Activated CD8-positive, alpha-beta memory T cell treated with anti-CD3 and anti-CD28 coated beads, Interleukin-2, amount 50 U/mL, for 24 hours (primary cell): Measurements from ENCODE around the gene FAF2.
"Not testable (repeated sequence)": the region's sequence is repeated elsewhere in the genome, so short reads cannot be mapped to it uniquely, and the experiment has no call there.

Experiments used
- DNase-seq: peaks from one replicate; pipeline ENCODE4 v3.0.0-alpha.2; 2020; ENCODE audit errors: extremely low read depth

Gene FAF2

DNA sequence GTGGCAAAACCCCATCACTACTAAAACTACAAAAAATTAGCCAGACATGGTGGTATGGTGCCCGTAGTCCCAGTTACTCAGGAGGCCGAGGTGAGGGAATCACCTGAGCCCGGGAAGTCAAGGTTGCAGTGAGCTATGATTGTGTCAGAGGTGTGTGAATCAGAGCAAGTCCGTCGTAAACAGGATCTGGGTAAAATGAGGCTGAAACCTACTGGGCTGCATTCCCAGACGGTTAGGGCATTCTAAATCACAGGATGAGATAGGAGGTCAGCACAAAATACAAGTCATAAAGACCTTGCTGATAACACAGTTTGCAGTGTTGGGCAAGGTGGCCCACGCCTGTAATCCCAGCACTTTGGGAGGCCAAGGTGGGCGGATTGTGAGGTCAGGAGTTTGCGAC, 29.9 kb upstream of the FAF2 start:
- no peak for DNase-seq

DNA sequence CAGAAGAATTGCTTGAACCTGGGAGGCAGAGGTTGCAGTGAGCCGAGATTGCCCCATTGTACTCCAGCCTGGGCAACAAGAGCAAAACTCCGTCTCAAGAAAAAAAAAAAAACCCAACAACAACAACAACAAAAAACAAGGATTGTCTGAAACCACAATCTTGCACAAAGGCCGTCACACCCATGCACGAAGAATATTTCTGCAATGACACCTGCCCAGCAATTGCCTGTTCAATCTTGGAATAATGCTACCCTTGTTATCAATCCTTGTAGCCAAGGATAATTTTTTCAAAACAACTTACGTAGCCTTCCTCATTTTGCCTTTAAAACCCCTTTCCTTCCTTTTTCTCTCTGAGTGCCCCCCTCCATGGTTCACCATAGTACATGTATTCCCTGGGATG, 28.1 kb upstream of the FAF2 start:
- DNase-seq: no peak

DNA sequence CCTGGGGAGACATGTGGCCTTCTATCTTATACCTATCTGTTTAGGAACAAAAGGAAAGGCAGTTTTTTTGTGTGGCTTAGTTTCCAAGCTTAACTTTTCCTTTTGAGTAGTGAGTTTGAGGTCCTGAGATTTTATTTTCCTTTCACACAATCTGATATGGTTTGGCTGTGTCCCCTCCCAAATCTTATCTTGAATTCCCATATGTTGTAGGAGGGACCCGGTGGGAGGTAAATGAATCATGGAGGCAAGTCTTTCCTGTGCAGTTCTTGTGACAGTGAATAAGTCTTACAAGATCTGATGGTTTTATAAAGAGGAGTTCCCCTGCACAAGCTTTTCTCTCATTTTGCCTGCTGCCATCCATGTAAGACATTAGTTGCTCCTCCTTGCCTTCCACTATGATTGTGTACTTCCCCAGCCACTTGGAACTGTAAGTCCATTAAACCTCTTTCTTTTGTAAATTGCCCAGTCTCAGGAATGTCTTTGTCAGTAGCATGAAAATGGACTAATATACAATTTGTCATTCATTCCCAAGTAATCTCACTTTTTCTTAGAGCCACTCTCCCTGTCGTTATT, 27.1 kb upstream of the FAF2 start:
- DNase-seq: no peak

DNA sequence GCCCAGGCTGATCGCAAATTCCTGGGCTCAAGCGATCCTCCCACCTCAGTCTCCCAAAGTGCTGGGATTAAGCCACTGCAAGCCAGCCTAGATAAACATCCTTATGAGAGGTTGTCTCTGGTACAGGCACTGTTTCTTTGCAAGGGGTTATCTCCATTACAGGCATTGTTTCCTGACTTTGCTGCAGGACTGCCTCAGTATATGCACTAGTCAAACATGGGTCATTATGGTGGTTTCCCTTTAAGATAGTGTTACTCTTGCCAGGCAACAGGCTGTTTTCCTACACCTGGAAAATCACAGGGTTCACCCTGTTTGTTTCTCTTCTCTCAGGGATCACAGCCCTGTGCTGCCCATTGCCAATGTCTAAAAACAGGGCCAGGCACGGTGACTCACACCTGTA, 24.0 kb upstream of the FAF2 start:
- DNase-seq: no peak

DNA sequence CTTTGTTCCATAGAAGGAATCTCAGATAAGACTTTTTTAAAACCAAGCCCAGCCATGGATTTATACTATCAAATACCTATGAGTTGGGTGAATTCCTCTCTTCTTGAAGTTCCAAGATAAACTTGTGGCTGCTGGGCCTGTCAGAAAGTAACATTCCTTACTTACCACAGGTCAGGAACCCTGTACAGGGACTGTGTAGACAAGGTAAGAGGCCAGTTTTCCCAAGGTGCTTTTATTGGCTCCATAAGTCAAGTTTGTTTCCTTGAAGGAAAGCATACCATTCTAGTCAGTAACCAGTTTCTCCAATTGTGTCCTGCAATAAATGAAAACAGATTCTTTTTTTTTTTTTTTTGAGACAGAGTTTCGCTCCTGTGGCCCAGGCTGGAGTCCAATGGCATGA, 23.0 kb upstream of the FAF2 start:
- DNase-seq: no peak

DNA sequence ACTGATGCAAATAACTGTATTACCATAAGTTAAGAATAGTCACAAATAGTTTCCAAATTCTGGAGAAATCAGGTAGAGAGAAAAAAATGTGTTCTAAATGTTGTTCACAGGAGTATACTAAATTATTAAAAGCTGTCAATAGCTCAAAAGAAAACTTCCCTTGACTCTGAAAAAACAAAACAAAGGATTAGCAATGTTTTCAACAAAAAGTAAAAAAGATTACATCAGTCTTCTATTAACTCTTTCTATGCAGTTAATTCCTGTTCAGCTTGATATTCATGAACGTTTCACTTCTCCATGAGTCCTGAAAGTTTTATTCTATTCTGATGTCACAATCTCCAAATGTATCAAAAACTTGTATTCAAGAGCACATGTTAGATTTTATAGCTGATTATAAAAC, 22.4 kb upstream of the FAF2 start:
- no peak for DNase-seq

DNA sequence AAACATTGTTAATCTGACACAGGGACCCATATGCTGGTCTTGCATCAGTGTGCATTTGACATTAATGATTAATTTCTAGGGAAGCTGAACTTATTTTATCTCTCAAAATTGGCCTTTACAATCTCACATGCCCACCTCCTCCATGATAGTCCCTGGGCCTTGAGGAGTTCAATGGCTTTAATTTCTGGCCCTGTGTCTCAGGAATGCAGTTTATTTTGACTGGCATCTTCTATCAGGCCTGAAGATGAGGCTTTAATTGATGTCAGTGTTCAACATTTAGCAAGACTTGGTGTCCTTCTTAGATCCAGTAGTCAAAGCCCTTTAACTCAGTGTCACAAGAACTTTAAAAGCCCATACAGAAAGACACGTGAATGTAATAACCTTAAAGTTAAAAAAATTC, 21.3 kb upstream of the FAF2 start:
- DNase-seq: no peak

DNA sequence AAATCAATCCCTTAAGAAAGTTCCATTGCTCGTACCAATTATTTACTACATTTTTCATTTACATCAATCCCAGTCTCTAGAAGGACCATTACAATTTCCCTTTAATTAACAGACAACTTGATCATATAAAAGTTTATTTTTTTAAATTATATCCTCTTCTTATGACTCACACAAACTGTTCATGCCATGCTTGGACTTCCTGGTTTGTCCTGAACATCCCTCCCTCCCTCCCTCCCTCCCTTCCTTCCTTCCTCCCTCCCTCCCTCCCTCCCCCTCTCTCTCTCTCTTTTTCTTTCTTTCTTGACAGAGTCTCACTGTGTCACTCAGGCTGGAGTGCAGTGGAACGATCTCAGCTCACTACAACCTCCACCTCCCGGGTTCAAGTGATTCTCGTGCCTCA, 20.2 kb upstream of the FAF2 start:
- DNase-seq: no peak

DNA sequence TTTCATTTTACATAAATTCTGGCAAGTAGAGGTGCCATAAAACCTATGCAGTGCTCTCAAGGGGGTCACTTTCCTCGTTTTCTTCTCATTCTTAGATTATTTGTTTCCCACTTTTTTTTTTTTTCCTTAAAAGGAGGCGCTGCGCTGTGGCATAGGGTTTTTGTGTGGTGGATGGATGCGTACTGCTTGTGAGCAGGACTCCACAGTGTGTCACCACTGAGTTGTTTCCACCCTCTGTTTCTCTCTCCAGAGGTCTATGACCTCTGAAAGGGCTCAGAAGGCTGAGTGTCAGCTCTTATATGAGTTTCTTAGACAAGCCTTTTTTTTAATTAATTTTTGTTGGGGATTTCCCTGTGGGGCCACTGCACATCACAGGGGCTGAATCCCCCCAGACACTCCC, 18.2 kb upstream of the FAF2 start:
- DNase-seq: no peak

DNA sequence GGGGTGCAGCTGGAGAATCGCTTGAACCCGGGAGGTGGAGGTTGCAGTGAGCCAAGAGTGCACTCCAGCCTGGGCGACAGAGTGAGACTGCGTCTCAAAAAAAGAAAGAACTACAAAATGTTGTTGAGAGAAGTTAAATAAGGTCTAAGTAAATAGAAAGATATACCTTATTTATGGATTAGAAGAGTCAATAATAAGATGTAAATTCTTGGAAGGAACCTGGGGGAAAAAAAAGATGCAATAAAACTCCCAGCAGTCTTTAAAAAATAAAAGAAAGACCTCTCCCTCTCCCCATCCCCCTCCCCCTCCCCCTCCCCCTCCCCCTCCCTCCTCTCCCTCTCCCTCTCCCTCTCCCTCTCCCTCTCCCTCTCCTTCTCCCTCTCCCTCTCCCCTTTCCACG, 15.5 kb upstream of the FAF2 start:
- DNase-seq: no peak

DNA sequence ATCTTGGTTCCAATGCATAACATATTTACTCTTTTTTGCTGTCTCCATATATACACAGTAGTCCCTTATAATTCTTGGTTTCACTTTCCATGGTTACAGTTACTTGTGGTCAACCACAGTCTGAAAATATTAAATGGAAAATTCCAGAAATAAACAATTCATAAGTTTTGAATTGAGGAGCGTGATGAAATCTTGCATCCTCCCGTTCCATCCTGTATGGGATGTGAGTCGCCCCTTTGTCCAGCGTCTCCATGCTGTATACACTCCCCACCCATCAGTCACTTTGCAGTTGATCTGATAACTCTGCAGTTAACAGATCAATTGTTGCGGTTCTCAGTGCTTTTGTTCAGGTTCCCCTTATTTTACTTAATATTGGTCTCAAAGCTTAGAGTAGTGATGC, 11.5 kb upstream of the FAF2 start:
- DNase-seq: no peak

DNA sequence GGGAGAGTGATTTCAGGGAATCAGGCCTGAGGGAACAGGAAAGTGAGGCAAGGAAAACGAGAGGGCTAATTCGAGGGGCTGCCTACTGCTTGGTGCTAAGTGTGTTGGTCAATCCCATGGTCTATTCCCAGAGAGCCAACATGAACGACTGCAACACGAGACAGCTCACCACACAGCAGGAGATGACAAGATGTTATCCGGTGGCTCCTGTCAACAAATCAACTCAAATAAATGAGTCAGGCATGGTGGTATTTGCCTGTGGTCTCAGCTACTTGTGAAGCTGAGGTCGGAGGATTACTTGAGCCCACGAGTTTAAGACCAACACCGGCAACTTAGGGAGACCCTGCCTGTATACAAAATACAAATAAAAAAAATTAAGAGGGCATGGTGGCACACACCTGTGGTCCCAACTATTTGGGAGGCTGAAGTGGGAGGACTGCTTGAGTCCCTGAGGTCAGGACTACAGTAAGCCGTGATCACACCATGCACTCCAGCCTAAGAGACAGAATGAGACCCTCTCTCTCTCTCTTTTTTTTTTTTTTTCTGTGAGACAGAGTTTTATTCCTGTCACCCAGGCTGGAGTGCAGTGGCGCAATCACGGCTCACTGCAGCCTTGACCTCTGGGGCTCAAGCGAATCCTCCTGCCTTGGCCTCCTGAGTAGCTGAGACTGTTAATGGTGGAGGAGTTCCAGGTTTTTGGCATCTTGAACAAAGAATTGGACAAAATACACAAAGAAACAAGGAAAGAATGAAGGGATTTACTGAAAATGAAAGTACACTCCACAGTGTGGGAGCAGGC, 9.0 kb upstream of the FAF2 start:
- no peak for DNase-seq

DNA sequence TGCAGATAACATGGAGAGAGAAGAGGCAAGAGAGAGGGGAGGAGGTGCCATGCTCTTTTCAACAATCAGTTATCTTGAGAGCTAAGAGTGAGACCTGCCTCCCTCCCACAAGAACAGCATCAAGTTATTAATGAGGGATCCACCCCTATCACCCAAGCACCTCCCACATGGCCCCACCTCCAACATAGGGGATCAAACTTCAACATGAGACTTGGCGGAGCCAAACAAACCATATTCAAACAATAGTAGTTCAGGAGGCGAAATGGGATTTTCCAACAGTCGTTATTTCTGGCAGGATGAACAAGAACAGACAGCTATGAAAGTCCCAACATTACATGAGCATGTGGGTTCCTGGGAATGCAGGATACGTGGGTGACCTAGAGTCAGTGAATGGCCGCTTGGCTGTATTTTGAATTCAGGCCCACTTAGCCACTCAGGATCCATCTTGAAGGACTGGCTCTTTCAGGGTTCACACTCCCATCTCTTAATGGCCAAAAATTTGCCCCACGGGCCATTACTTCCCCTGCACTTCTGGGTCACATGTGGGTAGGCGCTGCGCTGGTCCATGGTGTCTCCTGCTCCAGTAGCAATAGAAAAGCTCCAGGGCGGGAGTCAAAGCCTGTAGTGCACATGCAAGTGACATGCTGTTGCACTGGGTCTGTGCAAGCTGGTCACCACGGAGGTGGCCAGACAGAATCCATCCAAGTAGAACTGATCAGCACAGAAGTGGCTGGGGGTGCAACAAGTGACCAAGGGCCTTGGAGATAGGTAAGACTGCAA, 7.1 kb upstream of the FAF2 start:
- DNase-seq: no peak

DNA sequence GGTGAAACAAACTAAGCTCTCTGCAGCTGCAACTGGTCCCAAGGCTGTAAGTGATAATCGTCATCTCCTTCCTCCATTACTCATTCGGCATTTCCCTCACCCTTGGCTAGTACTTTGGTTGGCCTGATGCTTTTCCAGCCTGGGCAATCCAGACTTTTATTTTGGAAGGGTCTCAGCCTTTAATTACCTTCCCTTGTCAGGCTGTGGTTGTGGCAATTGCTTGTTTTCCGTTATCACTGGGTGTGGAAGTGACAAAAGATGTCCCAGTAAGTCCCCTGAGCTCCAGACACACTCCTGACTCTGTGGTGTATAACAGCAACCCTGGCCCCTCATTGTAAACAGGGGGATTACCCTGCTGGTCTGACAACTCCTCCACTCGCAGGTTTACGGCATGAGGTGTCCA, 6.3 kb upstream of the FAF2 start:
- no peak for DNase-seq

DNA sequence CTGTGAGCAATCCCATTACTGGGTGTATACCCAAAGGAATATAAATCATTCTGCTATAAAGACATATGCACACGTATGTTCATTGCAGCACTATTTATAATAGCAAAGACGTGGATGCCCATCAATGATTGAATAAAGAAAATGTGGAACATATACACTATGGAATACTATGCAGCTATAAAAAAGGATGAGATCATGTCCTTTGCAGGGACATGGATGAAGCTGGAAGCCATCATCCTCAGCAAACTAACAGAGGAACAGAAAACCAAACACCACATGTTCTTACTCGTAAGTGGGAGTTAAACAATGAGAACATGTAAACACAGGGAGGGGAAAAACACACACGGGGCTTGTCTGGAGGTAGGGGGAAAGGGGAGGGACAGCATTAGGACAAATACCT, 5.3 kb upstream of the FAF2 start:
- not testable (repeated sequence) for DNase-seq

DNA sequence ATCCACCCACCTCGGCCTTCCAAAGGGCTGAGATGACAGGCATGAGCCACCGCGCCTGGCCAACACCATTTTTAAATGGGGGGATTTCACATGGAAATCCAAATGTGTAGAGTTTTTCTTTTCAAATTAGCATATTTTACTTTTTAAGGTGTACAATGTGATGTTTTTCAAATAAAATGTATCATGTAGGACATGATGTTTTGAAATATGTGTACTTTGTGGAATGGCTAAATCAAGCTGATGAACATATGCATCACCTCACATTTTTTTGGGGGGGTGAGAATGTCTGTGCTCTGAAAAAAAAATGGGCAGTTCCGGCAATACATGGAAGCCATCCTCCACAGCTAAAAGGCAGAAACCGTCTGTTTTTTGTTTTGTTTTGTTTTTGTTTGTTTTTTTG, 3.4 kb upstream of the FAF2 start:
- DNase-seq: no peak

DNA sequence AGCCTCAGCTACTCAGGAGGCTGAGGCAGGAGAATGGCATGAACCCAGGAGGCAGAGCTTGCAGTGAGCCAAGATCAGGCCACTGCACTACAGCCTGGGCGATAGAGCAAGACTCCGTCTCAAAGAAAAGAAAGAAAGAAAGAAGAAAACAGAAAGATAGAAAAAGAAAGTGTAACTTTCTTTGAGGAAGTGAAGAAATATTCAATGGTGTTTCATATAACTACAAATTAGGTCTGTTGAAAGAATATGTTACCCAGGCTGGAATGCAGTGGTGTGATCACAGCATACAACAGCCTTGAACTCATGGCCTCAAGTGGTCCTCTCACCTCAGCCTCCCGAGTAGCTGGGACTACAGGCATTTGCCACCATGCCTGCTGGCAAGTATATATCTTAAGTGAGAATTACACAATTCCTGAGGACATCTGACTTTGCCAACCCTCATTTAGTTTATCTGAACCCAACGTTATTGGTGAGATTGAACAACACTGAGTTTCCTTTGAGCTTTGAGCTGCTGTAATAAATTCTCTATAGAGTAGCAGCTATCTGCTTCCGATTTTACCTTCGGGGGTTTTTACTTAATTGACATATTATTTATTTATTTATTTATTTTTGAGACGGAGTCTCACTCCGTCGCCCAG, 2.0 kb upstream of the FAF2 start:
- no peak for DNase-seq

DNA sequence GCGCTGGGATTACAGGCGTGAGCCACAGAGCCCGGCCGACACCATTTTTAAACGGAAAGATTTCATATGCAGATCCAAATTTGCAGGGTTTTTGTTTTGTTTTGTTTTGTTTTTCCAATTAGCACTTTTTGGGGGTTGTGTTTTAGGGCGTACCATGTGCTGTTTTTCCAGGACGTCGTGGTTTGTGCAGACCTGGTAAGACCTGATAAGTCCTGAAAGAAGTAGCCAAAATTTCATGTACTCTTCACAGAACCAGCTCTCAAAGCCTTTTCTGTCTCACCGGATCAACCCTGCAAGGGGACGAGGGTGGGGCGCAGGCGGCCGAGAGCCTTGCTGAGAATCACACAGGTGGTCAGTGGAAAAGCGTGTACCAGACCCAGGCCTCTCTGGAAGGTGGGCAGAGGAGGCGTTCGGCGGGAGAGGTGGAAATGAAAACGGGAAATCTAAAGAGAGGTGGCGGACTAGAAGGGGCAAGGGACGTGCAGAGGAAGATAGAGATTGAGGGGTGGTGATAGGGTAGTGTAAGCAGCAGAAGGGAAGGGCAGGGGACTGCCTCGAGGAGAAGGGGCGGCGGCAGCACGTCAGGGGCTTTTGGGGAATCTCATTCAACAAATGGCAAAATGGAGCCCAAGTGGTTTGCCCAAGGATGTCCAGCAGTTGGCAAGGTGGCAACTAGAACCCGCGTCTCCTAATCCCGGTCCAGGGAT, 1.1 kb upstream of the FAF2 start:
- no peak for DNase-seq

DNA sequence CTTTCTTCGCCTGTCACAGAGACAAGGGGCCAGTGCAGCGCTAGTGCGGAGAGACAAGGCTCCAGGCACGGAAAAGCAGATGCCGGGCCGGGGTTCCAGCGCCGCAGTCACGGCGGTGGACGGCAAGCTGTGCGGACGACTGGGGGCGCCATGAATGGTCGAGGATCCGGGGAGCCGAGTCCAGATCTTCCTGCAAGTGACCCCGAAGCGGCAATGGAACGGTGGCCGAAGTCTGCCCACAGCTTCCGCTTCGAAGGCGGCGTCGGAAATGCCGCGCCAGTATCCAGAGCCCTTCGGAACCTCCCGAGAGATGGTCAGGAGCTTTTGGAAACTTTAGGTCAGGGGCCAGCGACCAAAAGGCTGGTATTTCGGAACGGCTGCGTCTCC, 601 bp upstream of the FAF2 start:
- no peak for DNase-seq

DNA sequence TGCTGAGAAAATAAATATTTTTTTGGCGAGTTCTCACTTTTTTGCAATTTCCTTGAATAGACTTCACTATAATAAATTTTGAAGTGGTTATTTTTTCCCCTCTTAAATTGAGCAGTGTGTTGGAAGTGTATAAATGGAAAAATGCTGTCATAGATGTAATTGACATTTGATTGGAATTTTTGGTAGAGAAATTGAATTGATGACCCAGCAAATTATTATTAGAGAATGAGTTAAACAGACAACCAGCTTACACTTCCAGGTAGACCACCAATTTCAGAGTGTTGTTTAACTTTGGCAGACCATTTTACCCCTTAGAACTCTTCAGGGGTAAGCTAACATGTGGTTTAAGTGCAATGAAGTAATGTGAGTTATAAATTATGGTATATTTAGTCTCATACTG, 1.9 kb downstream of the FAF2 start:
- DNase-seq: no peak

DNA sequence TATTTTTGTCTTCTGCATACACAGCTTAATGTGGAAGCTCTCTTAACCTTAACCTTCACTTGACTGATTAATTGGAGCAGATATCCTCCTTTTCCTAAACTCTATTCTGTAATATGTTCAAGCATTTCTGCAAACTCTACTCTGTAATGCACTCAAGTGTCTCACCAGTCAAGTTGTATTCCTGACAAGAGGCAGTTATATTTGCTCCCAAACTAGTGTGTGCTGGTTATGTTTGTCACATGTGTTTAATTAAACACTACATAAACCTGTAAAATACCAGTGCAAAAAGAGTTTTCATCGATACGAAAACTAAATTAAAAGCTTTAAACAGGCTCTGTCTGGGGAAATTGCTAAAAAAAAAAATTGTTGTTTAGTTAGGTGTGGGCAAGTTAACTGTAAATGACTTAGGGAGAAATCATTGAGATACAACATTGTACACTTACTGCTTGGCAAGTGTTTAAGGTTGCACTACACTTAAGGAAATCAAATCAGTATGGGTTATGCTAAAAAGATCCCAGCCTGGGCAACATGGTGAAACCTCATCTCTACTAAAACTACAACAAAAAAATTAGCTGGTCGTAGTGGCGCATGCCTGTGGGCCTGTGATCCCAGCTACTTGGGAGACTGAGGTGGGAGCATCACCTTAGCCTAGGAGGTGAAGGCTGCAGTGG, 6.7 kb downstream of the FAF2 start:
- DNase-seq: no peak
